AG04449 (cell line): Measurements from ENCODE around the gene RAB40A.

Experiments used
- CTCF ChIA-PET: fragments of 350-600 bp; formaldehyde crosslinking; extraction: SDS; loops from one replicate; lab custom pipeline; 2021; ENCODE audit warnings: antibody characterized with exemption; lab: Yijun Ruan, JAX
- POLR2A ChIA-PET: fragments of 400-600, 350-600 bp; formaldehyde crosslinking; extraction: SDS; loops from one replicate; lab custom pipeline; 2020; ENCODE audit warnings: antibody characterized with exemption, inconsistent platforms; lab: Yijun Ruan, JAX
- DNase-seq: peaks from one replicate; pipeline ENCODE4 v3.0.0-alpha.2; 2010; ENCODE audit warnings: low read depth, low spot score
- H3K4me3 ChIP-seq: 2 replicates; pipeline ENCODE4 v1.5.1; 2011; ENCODE audit warnings: low read depth, mild to moderate bottlenecking, control low read depth, low read length
- TF ChIP-seq, protein P1 (sequence below): IDR thresholded peaks from one replicate; pipeline ENCODE4 v1.5.1; 2011; ENCODE audit warnings: mild to moderate bottlenecking, moderate library complexity, low read length, control low read depth, inconsistent platforms; ENCODE audit not compliant: insufficient read depth; ENCODE audit errors: missing control alignments

RAB40A gene, protein sequence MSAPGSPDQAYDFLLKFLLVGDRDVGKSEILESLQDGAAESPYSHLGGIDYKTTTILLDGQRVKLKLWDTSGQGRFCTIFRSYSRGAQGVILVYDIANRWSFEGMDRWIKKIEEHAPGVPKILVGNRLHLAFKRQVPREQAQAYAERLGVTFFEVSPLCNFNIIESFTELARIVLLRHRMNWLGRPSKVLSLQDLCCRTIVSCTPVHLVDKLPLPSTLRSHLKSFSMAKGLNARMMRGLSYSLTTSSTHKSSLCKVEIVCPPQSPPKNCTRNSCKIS

DNA sequence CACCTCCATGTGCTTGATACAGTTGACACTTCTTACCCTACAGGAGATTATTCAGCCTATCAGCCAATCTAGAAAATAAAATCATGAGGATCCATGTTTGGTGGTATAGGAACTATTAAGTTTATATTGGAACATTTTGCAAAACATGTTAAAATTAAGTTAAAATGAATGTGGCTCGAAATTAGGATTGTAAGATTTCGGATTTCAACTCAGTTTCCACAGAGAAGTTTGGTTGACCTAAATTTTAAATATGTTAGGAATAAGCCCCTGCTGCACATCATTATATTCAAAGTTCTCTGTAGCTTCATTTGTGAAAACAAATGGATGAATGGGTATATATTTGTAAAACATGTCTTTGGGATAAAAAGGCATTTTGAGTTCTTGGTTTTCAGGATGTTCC lies at the start of gene RAB40A:
Gene RAB40A, minus strand, starts transcription at position 101 of the 400 bp plus-strand sequence. CDS start 18,733 bp downstream, outside the sequence.
- CTCF ChIA-PET = interaction anchor here (1.0 to 1.5 kb wide), 3 partner anchors 9 to 568 kb away, joined by 3 read pairs; no protein-coding TSS in a partner anchor
- DNase-seq = no peak
- H3K4me3 ChIP-seq = no peak within 1 kb of the TSS
- TF ChIP-seq, protein P1, sequence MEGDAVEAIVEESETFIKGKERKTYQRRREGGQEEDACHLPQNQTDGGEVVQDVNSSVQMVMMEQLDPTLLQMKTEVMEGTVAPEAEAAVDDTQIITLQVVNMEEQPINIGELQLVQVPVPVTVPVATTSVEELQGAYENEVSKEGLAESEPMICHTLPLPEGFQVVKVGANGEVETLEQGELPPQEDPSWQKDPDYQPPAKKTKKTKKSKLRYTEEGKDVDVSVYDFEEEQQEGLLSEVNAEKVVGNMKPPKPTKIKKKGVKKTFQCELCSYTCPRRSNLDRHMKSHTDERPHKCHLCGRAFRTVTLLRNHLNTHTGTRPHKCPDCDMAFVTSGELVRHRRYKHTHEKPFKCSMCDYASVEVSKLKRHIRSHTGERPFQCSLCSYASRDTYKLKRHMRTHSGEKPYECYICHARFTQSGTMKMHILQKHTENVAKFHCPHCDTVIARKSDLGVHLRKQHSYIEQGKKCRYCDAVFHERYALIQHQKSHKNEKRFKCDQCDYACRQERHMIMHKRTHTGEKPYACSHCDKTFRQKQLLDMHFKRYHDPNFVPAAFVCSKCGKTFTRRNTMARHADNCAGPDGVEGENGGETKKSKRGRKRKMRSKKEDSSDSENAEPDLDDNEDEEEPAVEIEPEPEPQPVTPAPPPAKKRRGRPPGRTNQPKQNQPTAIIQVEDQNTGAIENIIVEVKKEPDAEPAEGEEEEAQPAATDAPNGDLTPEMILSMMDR = no peak
- POLR2A ChIA-PET = no interaction called here

DNA sequence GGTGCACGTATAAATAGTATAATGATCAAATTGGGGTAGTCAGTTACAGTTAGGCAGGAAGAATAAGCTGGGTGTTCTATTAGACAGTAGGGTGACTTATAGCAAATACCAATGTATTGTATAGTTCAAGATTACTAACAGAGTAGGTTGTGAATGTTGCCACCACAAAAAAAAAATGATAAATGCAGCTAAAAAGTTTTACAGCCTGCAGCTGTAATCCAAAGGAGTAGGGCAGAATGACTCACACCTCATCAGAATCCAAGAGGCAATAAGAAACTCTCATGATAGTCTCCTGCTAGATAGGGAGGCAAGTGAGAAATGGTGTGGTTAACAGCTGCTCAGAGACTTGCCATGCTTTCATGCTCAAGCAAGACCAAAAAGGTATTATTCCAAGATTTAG lies 46.5 kb upstream of the RAB40A start:
- H3K4me3 ChIP-seq = no peak overlapping the region
- peak; percentile 24 for DNase-seq
- POLR2A ChIA-PET = interaction anchor here (0.7 kb wide), 1 partner anchor 312 kb away, joined by 5 read pairs; no protein-coding TSS in a partner anchor
- CTCF ChIA-PET = no interaction called here
- TF ChIP-seq, protein P1 = no peak

DNA sequence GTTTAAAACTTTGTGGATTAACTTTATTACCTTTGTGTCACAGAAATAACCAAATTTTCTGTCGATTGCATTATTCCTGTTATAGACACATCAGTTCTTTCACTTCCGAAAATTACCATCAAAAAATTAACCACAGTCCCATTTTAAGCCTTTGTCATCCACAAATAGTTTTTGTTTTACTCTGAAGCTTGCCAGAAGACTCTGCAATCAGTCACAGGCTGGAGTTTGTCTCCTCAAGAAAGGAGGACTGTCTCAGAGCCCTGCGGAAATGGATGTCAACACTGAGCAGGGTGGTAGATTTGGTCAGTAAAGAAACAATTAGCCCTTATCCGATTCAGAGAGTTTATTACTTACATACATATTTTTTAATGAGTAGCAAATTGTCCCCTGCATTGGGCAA lies 45.9 kb upstream of the RAB40A start:
- ChIA-PET POLR2A (no interaction called here), CTCF (no interaction called here)
- H3K4me3 ChIP-seq = no peak overlapping the region
- TF ChIP-seq, protein P1 = no peak
- DNase-seq = no peak

DNA sequence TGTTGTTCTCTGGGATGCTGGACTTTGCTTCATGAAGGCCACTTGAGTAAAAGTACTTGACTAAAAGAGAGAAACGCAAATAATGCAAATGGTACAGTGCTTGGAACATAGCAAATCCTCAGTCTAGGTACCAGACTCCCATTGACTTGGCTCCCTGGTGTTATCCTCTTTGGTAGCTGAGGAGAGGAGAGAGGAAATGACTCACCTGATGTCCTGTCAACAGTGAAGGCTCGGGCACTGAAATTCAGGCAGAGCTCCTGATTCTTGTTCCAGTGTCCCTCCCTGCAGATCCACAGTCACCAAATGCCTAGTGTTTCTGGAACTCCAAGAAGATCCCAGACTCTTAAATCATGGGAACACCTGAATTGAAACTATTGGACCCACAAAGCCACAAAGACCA lies 43.5 kb upstream of the RAB40A start:
- ChIA-PET POLR2A (no interaction called here), CTCF (no interaction called here)
- no peak overlapping the region for H3K4me3 ChIP-seq
- TF ChIP-seq, protein P1 = no peak
- no peak for DNase-seq

DNA sequence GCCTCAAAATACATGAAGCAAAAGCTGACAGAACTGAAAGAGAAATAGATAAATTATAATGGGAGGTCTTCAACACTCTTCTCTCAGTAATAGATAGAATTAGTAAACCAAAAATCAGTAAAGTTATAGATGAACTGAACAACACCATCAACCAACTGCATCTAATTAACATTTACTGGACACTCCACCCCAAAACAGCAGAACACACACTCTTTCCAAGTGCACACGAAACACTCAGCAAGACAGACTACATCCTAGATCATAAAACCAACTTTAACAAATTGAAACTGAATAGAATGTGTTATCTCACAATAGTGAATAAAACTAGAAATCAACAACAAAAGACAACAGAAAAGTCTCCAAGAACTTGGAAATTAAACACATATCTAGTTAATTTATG lies 41.0 kb upstream of the RAB40A start:
- ChIA-PET CTCF (no interaction called here), POLR2A (no interaction called here)
- DNase-seq = no peak
- TF ChIP-seq, protein P1 = no peak
- no peak overlapping the region for H3K4me3 ChIP-seq

DNA sequence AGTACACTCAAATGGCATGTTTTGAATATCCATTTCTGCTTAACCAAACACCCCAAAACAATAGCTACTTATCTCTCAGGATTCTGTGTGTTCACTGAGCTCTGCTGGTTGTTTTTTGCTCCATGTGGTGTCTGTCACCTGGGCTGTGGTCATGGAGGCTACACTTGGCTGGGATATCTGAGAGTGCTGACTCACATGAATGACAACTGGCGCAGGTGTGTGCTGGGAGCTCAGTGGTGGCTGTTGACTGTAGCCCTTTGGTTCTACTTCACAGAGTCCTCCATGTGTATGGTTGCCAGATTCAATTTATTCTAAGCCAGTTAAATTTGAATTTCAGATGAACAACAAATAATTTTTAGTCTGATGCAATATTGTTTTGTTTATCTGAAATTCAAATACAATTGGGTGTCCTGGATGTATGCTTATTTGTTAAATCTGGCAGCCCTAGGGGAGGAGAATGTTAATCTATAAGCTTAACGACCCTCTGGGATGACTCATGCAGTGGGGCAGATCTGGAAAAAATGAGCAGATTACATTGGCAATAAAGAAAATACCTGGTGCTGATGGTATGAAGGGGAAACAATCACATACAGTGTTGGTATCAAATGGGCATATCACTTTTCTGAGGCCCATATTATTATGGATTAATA lies 37.8 kb upstream of the RAB40A start:
- TF ChIP-seq, protein P1 = no peak
- H3K4me3 ChIP-seq = no peak overlapping the region
- POLR2A ChIA-PET = no interaction called here
- DNase-seq = no peak
- CTCF ChIA-PET = no interaction called here
